Measurements from ENCODE around the gene ABI3BP. TPM values are rescaled to one million over a fixed set of nuclear protein-coding genes. Genes with fewer than 3 reads are reported as not detected.

The ABI3BP gene
- total RNA-seq, 1 experiment from 2014 or later: 0.28 TPM

DNA sequence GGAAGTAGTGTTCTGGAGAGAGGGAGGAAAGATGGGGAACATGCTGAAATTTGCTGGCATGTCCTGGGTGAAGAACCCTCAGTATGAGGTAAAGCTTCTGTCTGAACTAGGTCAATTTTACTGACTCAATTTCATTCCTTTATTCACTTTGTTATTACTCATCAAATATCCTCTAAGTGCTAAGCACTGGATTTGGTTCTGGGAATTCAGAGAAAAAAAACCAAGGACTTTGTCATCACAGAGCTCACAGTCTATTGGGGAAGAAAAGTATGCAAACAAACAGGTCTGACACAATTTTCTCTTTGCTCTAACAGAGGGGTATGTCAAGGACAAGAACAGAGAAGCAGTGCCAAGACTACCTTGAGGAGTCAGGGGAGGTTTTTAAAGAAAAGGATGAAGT is 215.9 kb downstream of the ABI3BP start:
- no peaks in the 10 kb centered on the region for H3K36me3 Mint-ChIP-seq (ENCODE audit: insufficient read depth in 1 of 3, low read depth in 3 of 3)
- H3K23ac ChIP-seq (ENCODE audit: insufficient read length, low read depth, low read length): no peak overlapping the region
- no peak overlapping the region for H2BK120ac ChIP-seq (ENCODE audit: low read depth, low read length, poor library complexity, severe bottlenecking)
- no peak for TF ChIP-seq CTCF (conservative IDR thresholded peaks at IDR 0.05)
- H3K4ac ChIP-seq (ENCODE audit: low read depth, low read length): no peak overlapping the region
- H2AK5ac ChIP-seq (ENCODE audit: insufficient read length, low read length): no peak overlapping the region
- H3K9me3 ChIP-seq (ENCODE audit: control insufficient read depth, low read depth, low read length): no peaks in the 10 kb centered on the region
- no peak overlapping the region; a peak in 1 of 7 replicates for H3K27ac Mint-ChIP-seq
- H2BK12ac ChIP-seq (ENCODE audit: insufficient read length, low read depth, low read length): no peak overlapping the region
- H3K79me2 ChIP-seq (ENCODE audit: insufficient read depth, low read length): no peaks in the 10 kb centered on the region
- H3K56ac ChIP-seq (ENCODE audit: insufficient read length, low read depth, low read length): no peak overlapping the region
- no peak overlapping the region for H2BK15ac ChIP-seq (ENCODE audit: low read depth, low read length)
- H3K4me1 ChIP-seq (ENCODE audit: insufficient read depth, low read length): no peaks in the 10 kb centered on the region
- no peak overlapping the region for H4K5ac ChIP-seq (ENCODE audit: insufficient read length, low read depth, low read length)
- H3T11ph ChIP-seq (ENCODE audit: low read length): no peak overlapping the region
- no peaks in the 10 kb centered on the region for H3K27me3 Mint-ChIP-seq (ENCODE audit: low read depth)
- H2BK20ac ChIP-seq (ENCODE audit: low read depth, low read length, poor library complexity, severe bottlenecking): no peak overlapping the region
- H3K9ac ChIP-seq (ENCODE audit: extremely low read depth, insufficient read length, low read length): no peak overlapping the region
- H3K18ac ChIP-seq (ENCODE audit: insufficient read length, low read depth, low read length): no peak overlapping the region
- H3K4me3 Mint-ChIP-seq: no peak overlapping the region
- no peaks in the 10 kb centered on the region for H4K20me1 ChIP-seq (ENCODE audit: control insufficient read depth, insufficient read depth, insufficient read length)
- H3K9me3 Mint-ChIP-seq: no peaks in the 10 kb centered on the region
- no peaks in the 10 kb centered on the region for H3K27me3 ChIP-seq (ENCODE audit: insufficient read depth, low read length)
- H3K23me2 ChIP-seq (ENCODE audit: insufficient read length, low read depth, low read length, poor library complexity, severe bottlenecking): no peaks in the 10 kb centered on the region
- no peak overlapping the region for H3K14ac ChIP-seq (ENCODE audit: insufficient read depth, low read length)
- no peak overlapping the region for H2AFZ ChIP-seq (ENCODE audit: low read length)
- no peak overlapping the region for H3K4me2 ChIP-seq (ENCODE audit: insufficient read depth, insufficient read length, low read length)
- no peak overlapping the region for H2BK5ac ChIP-seq (ENCODE audit: insufficient read length, low read length)
- no peaks in the 10 kb centered on the region for H3K79me1 ChIP-seq (ENCODE audit: insufficient read depth, low read depth, low read length, poor library complexity, severe bottlenecking)
- no peak overlapping the region for H3K27ac ChIP-seq (ENCODE audit: insufficient read length, low read depth, low read length)
- no peak overlapping the region for H4K91ac ChIP-seq (ENCODE audit: insufficient read length, low read depth, low read length)
- H3K4me1 Mint-ChIP-seq: 0 out of 4 replicates have a peak, but pooled peaks cover 0 to 2% of the 10 kb centered on the region in 2 experiments
- DNase-seq: no peak
- no peak overlapping the region for H4K8ac ChIP-seq (replicated peaks; ENCODE audit: insufficient read length, low read depth, low read length)

All from H9 (cell line).